Mesendoderm (in vitro differentiated cells): ENCODE results near the gene MSLN.
A peak's percentile ranks its signal among the peaks of the same experiment; 100 is the strongest.

Experiments used
- DNase-seq: peaks from one replicate; pipeline ENCODE4 v3.0.0; 2013
- H2AK5ac ChIP-seq: 2 replicates; pipeline ENCODE4 v1.6.1; 2013; ENCODE audit warnings: low read length, inconsistent platforms
- H2BK120ac ChIP-seq: 2 replicates; pipeline ENCODE4 v1.6.1; 2013; ENCODE audit warnings: low read depth, mild to moderate bottlenecking, low read length, moderate library complexity, mixed read lengths
- H2BK15ac ChIP-seq: replicated peaks from 2 replicates; pipeline ENCODE4 v1.6.1; 2013; ENCODE audit warnings: low read depth, mild to moderate bottlenecking, moderate library complexity
- H2BK5ac ChIP-seq: 2 replicates; pipeline ENCODE4 v1.6.1; 2013; ENCODE audit warnings: low read length, inconsistent platforms
- H3K18ac ChIP-seq: 2 replicates; pipeline ENCODE4 v1.6.1; 2013; ENCODE audit warnings: mild to moderate bottlenecking, low read length, mixed read lengths
- H3K23ac ChIP-seq: one replicate; pipeline ENCODE4 v1.6.1; 2013; ENCODE audit warnings: low read length
- H3K27ac ChIP-seq: 2 replicates; pipeline ENCODE4 v1.5.1; 2013; ENCODE audit warnings: low read depth, mild to moderate bottlenecking, inconsistent platforms, low read length, moderate library complexity
- H3K27me3 ChIP-seq: 2 replicates; pipeline ENCODE4 v1.6.1; 2013; ENCODE audit warnings: low read length, control low read depth, mild to moderate bottlenecking, inconsistent platforms; ENCODE audit not compliant: insufficient read depth, poor library complexity
- H3K36me3 ChIP-seq: 2 replicates; pipeline ENCODE4 v1.6.1; 2013; ENCODE audit warnings: low read length, inconsistent platforms; ENCODE audit not compliant: control insufficient read depth, insufficient read depth
- H3K4ac ChIP-seq: one replicate; pipeline ENCODE4 v1.6.1; 2013; ENCODE audit warnings: low read depth, mild to moderate bottlenecking, low read length, moderate library complexity
- H3K4me1 ChIP-seq: 2 replicates; pipeline ENCODE4 v1.6.1; 2013; ENCODE audit warnings: low read depth, low read length, inconsistent platforms; ENCODE audit not compliant: control insufficient read depth
- H3K4me2 ChIP-seq: 2 replicates; pipeline ENCODE4 v1.6.1; 2013; ENCODE audit warnings: low read length
- H3K4me3 ChIP-seq: 2 replicates; pipeline ENCODE4 v1.5.1; 2013; ENCODE audit warnings: mild to moderate bottlenecking, low read length
- H3K56ac ChIP-seq: one replicate; pipeline ENCODE4 v1.6.1; 2013; ENCODE audit warnings: low read length
- H3K79me1 ChIP-seq: 2 replicates; pipeline ENCODE4 v1.6.1; 2013; ENCODE audit warnings: low read length, inconsistent platforms
- H3K79me2 ChIP-seq: 2 replicates; pipeline ENCODE4 v1.6.1; 2013; ENCODE audit warnings: mild to moderate bottlenecking, low read length; ENCODE audit not compliant: control insufficient read depth, insufficient read depth
- H3K9ac ChIP-seq: 2 replicates; pipeline ENCODE4 v1.6.1; 2013; ENCODE audit warnings: low read length, inconsistent platforms
- H4K5ac ChIP-seq: one replicate; pipeline ENCODE4 v1.6.1; 2013; ENCODE audit warnings: low read length
- H4K8ac ChIP-seq: one replicate; pipeline ENCODE4 v1.6.1; 2013; ENCODE audit warnings: low read depth, mild to moderate bottlenecking, control low read depth, low read length, moderate library complexity
- WGBS: extraction: QIAGEN DNeasy Blood & Tissue Kit; methylation state at CpG from one replicate; pipeline ENCODE4 v1.1.7; 2013; ENCODE audit warnings: low lambda C conversion rate, missing lambda C conversion rate; ENCODE audit not compliant: insufficient coverage; ENCODE audit errors: extremely low coverage; 5-methylcytosine and 5-hydroxymethylcytosine counted together

The MSLN gene

DNA sequence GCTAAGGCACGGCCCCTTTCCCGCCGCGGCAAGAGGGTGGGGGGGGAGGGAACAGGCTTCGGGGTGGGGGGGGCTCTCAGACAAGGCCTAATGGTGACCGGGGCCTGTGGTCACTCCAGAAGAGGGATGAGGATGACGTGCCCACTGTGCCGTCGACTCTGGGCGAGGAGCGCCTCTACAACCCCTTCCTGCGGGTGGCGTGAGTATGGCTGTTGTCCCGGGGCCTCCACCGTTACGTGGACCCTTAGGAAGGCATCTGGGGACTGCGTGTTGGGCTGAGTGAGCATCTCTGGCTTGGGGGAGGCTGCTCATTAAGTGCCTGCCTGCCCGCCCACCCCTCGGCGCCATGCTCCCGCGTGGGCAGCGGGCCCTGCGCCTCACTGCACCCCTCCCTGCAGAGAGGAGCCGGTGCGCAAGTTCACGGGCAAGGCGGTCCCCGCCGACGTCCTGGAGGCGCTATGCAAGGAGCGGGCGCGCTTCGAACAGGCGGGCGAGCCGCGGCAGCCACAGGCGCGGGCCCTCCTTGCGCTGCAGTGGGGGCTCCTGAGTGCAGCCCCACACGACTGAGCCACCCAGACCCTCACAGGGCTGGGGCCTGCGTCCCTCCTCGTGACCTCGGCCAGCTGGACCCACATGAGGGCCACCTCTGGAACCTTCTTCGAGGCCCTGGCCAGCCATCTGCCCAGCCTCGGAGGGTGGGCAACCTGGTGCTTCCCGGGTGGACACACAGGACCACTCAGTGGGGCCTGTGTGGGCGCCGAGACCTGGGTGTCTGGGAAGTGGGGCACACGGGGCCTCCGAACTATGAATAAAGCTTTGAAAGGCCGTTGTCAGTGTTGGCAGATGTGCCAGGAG, 31.4 kb upstream of the MSLN start:
- peak; percentile 24 for DNase-seq
- no peak overlapping the region for H2AK5ac ChIP-seq
- no peak overlapping the region for H2BK5ac ChIP-seq
- no peak overlapping the region for H3K4me2 ChIP-seq
- no peak overlapping the region for H4K8ac ChIP-seq
- H3K79me1 ChIP-seq: no peaks in the 10 kb centered on the region
- no peak overlapping the region for H2BK120ac ChIP-seq
- no CpG with 5 or more reads among the region's 55 CpGs for WGBS
- H3K18ac ChIP-seq: no peak overlapping the region
- no peak overlapping the region for H3K23ac ChIP-seq
- no peak overlapping the region for H3K27ac ChIP-seq
- no peak overlapping the region for H3K4me3 ChIP-seq
- H2BK15ac ChIP-seq: no peak overlapping the region
- H3K79me2 ChIP-seq: no peaks in the 10 kb centered on the region
- peak overlapping the region; percentile 34 for H3K56ac ChIP-seq
- no peak overlapping the region for H3K4ac ChIP-seq
- no peak overlapping the region for H3K9ac ChIP-seq
- no peaks in the 10 kb centered on the region for H3K27me3 ChIP-seq
- no peak overlapping the region for H4K5ac ChIP-seq
- H3K4me1 ChIP-seq: no peaks in the 10 kb centered on the region
- H3K36me3 ChIP-seq: peaks cover 3% of the 10 kb centered on the region

DNA sequence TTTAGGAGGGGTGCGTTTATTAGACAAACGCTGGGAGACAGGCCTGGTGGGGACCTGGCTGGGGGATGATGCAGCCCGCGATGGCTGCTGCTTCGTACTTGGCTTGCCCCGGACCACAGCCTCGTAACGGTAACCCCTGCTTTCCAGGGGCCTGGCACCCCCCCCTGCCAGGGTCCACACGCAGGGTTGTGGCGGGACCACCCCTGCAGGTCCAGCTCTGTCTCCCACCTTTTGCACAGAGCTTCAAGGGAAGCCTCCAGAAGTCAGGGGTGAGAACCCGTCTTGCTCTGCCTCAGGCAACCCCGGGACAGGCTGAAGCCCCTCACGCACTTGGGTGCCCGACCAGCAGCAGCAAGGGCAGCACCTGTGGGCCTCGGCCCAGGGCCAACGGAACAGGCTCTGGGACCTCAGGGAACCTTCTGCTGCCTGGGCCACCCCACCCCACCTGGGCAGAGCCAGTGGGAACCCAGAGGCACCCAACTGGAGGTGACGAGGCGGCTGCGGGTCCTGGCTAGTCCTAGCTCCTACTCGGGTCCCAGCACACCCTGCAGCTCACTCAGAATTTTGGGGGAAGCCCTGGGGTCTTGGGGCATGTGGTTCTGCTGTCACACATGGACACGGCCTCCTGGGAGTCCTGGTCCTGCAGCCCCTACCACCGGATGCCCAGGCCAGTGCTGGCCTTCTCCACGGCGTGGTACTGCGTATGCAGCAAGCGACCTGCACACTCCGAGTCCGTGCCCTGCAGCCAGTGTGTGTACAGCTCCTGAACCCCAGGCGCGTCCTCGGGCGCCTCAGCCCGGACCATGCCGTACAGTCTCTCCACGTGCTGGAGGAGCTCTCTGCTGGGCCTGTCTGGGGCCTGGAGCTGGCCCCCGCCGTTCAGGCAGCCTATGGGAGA, 30.5 kb upstream of the MSLN start:
- Histone ChIP-seq H2AK5ac (no peak overlapping the region), H3K36me3 (peaks cover 3% of the 10 kb centered on the region), H3K56ac (no peak overlapping the region), H4K5ac (no peak overlapping the region), H3K4me2 (no peak overlapping the region), H3K27me3 (no peaks in the 10 kb centered on the region), H2BK120ac (no peak overlapping the region), H4K8ac (no peak overlapping the region), H3K4me1 (no peaks in the 10 kb centered on the region), H3K18ac (no peak overlapping the region), H3K79me2 (no peaks in the 10 kb centered on the region), H2BK5ac (no peak overlapping the region), H3K4me3 (no peak overlapping the region), H3K4ac (no peak overlapping the region), H2BK15ac (no peak overlapping the region), H3K9ac (no peak overlapping the region), H3K79me1 (no peaks in the 10 kb centered on the region), H3K27ac (no peak overlapping the region), H3K23ac (no peak overlapping the region)
- DNase-seq: no peak
- WGBS: no CpG with 5 or more reads among the region's 37 CpGs

DNA sequence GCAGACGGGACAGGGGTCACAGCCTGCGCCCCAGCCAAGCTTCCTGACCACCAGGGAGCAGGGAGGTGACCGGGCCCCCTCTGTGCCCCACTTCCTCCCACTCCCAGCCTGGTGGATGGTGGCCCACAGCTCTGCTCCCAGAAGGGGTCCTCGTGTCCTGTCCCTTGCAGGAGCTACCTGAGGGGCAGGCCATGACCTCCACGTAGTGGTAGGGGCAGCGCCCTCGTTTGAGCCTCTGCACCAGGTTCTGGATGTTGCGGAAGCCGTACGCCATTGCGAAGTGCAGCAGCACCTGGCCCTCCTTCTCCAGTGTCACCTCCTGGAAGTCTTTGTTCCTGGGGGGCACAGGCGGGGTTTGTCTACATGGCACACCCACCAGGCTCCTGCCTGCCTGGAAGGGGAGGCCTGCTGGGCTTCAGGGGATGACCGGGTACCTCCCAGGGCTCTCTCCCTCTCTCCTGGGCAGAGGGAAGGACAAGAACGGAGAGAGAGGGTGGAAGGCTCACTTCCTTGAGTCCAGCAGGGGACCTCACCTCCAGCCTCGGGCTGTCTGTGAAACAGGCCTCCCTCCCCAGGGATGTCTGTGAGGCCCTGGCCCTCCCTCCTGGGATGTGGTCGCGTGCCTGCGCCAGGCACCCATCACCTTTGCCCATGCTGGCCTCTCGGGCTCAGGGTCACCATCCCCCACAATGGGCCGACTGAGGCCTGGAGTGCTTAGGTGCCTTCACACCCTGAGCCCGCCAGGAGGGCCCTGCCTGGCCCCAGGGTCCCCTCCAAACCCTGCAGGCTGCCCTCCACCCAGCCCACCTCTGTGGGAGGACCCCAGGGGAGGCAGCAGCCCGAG, 29.6 kb upstream of the MSLN start:
- no peak overlapping the region for H2BK120ac ChIP-seq
- no peak overlapping the region for H2BK5ac ChIP-seq
- no peak overlapping the region for H3K23ac ChIP-seq
- H3K56ac ChIP-seq: no peak overlapping the region
- no peaks in the 10 kb centered on the region for H3K79me1 ChIP-seq
- H3K4me2 ChIP-seq: no peak overlapping the region
- H3K18ac ChIP-seq: no peak overlapping the region
- no peak overlapping the region for H3K4me3 ChIP-seq
- H3K36me3 ChIP-seq: peaks cover 3% of the 10 kb centered on the region
- no peak for DNase-seq
- H2AK5ac ChIP-seq: no peak overlapping the region
- no peaks in the 10 kb centered on the region for H3K27me3 ChIP-seq
- no CpG with 5 or more reads among the region's 22 CpGs for WGBS
- no peak overlapping the region for H3K9ac ChIP-seq
- no peak overlapping the region for H4K5ac ChIP-seq
- no peaks in the 10 kb centered on the region for H3K4me1 ChIP-seq
- H2BK15ac ChIP-seq: no peak overlapping the region
- no peak overlapping the region for H3K4ac ChIP-seq
- no peak overlapping the region for H3K27ac ChIP-seq
- H4K8ac ChIP-seq: no peak overlapping the region
- no peaks in the 10 kb centered on the region for H3K79me2 ChIP-seq

DNA sequence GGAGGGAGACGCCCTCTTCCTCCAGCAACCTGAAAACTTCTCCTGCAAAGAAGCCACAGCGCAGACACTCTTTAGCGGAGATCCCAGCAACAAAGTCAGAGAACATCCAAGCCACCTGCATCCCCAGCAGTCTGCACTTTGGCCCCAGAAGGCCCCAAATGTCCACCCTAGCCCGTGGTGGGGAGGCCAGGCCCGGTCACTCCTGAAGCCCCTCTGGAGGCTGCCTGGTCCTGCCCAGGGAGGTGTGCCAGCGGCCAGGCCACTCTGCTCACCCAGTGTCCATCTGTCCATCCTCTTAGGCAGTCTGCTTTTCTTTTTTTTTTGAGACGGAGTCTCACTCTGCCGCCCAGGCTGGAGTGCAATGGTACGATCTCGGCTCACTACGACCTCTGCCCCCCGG, 28.2 kb upstream of the MSLN start:
- Histone ChIP-seq H4K5ac (no peak overlapping the region), H3K56ac (no peak overlapping the region), H3K79me2 (no peaks in the 10 kb centered on the region), H3K9ac (no peak overlapping the region), H3K23ac (no peak overlapping the region), H3K27me3 (no peaks in the 10 kb centered on the region), H4K8ac (no peak overlapping the region), H2AK5ac (no peak overlapping the region), H3K4me1 (no peaks in the 10 kb centered on the region), H3K4me2 (no peak overlapping the region), H3K4ac (no peak overlapping the region), H3K27ac (no peak overlapping the region), H2BK15ac (no peak overlapping the region), H2BK5ac (no peak overlapping the region), H3K36me3 (peaks cover 3% of the 10 kb centered on the region), H3K4me3 (no peak overlapping the region), H3K18ac (no peak overlapping the region), H2BK120ac (no peak overlapping the region), H3K79me1 (no peaks in the 10 kb centered on the region)
- no peak for DNase-seq
- no CpG with 5 or more reads among the region's 12 CpGs for WGBS

DNA sequence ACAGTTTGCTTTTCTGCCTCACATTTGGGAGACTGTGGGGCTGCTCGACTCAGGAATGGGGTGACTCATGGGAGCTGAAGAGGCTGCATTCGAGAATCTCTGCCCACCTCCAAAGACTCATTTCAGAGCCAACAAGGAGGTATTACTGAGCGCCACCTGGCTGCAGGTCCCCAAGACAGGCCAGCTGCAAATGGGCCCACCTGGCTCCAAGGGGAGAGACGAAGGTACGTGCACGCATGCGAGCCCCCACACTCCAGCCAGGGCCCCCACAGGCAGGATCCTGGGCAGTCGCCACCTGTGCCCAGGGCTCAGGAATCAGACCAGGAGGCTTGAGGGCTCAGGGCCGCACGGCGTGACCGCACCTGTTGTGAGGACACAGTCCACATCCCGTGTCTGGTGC, 27.6 kb upstream of the MSLN start:
- DNase-seq: peak; percentile 68
- Histone ChIP-seq H3K4me2 (no peak overlapping the region), H3K56ac (no peak overlapping the region), H3K36me3 (peaks cover 3% of the 10 kb centered on the region), H3K18ac (no peak overlapping the region), H2BK120ac (no peak overlapping the region), H3K27me3 (no peaks in the 10 kb centered on the region), H3K4me3 (no peak overlapping the region), H2BK5ac (no peak overlapping the region), H3K27ac (no peak overlapping the region), H3K23ac (no peak overlapping the region), H4K5ac (no peak overlapping the region), H2AK5ac (no peak overlapping the region), H3K79me1 (no peaks in the 10 kb centered on the region), H3K4ac (no peak overlapping the region), H3K4me1 (no peaks in the 10 kb centered on the region), H4K8ac (no peak overlapping the region), H3K9ac (no peak overlapping the region), H2BK15ac (no peak overlapping the region), H3K79me2 (no peaks in the 10 kb centered on the region)
- WGBS: no CpG with 5 or more reads among the region's 13 CpGs
